Keratinocyte (primary cell): ENCODE measurements around the gene ZFPM1. TPM values are rescaled to one million over a fixed set of nuclear protein-coding genes. Genes with fewer than 3 reads are reported as not detected.

Source experiments
- DNase-seq: peaks from one replicate; pipeline ENCODE4 v3.0.0-alpha.2; 2011; ENCODE audit warnings: low read depth, missing footprints, low spot score
- FAIRE-seq: peaks from 2 replicates; lab custom pipeline; 2011; peaks lifted over from hg19 to GRCh38; lab: Jason Lieb, UNC
- H2AFZ ChIP-seq: 2 replicates; pipeline ENCODE4 v1.6.0; 2012; ENCODE audit warnings: low read length, control low read depth, inconsistent platforms; ENCODE audit not compliant: control insufficient read depth
- H3K27ac ChIP-seq: 2 replicates; pipeline ENCODE4 v1.5.1; 2011; ENCODE audit warnings: low read length; ENCODE audit not compliant: control insufficient read depth, insufficient read depth
- H3K27me3 ChIP-seq: 3 replicates; pipeline ENCODE4 v1.6.0; 2011; ENCODE audit warnings: low read length; ENCODE audit not compliant: control insufficient read depth, insufficient read depth; ENCODE audit errors: extremely low read depth
- H3K36me3 ChIP-seq, 2 experiments: 2 replicates in 1 of 2; 3 replicates in 1 of 2; pipeline ENCODE4 v1.5.1; 2011; ENCODE audit warnings: low read length in 2 of 2, mild to moderate bottlenecking in 1 of 2; ENCODE audit not compliant: control insufficient read depth in 2 of 2, insufficient read depth in 2 of 2; ENCODE audit errors: extremely low read depth in 1 of 2
- H3K4me1 ChIP-seq: 3 replicates; pipeline ENCODE4 v1.5.1; 2011; ENCODE audit warnings: low read length; ENCODE audit not compliant: control insufficient read depth, insufficient read depth; ENCODE audit errors: extremely low read depth
- H3K4me2 ChIP-seq: 3 replicates; pipeline ENCODE4 v1.6.0; 2011; ENCODE audit warnings: low read depth, low read length; ENCODE audit not compliant: control insufficient read depth, insufficient read depth; ENCODE audit errors: extremely low read depth
- H3K4me3 ChIP-seq, 3 experiments: fragments of 200-600 bp in 1 of 3; sonication (generic) in 1 of 3; 2 replicates in 2 of 3; 3 replicates in 1 of 3; pipeline ENCODE4 v1.5.1; 2011 to 2016; ENCODE audit warnings: low read length in 3 of 3, mild to moderate bottlenecking in 3 of 3, control low read depth in 2 of 3, inconsistent platforms in 1 of 3, low read depth in 1 of 3, mixed read lengths in 1 of 3, mixed run types in 1 of 3, moderate library complexity in 1 of 3; ENCODE audit not compliant: control insufficient read depth in 2 of 3, insufficient read depth in 2 of 3; ENCODE audit errors: extremely low read depth in 1 of 3
- H3K79me2 ChIP-seq: 2 replicates; pipeline ENCODE4 v1.6.0; 2012; ENCODE audit warnings: low read length; ENCODE audit not compliant: control insufficient read depth, insufficient read depth
- H3K9ac ChIP-seq: 3 replicates; pipeline ENCODE4 v1.6.0; 2011; ENCODE audit warnings: low read length; ENCODE audit not compliant: control insufficient read depth, insufficient read depth; ENCODE audit errors: extremely low read depth
- H3K9me1 ChIP-seq: 3 replicates; pipeline ENCODE4 v1.6.0; 2011; ENCODE audit warnings: low read length; ENCODE audit not compliant: control insufficient read depth, insufficient read depth; ENCODE audit errors: extremely low read depth
- H3K9me3 ChIP-seq: 2 replicates; pipeline ENCODE4 v1.5.1; 2012; ENCODE audit warnings: low read depth, low read length; ENCODE audit not compliant: control insufficient read depth
- H4K20me1 ChIP-seq: 3 replicates; pipeline ENCODE4 v1.6.0; 2011; ENCODE audit warnings: low read length; ENCODE audit not compliant: control insufficient read depth, insufficient read depth; ENCODE audit errors: extremely low read depth
- EZH2 ChIP-seq: IDR thresholded peaks from one replicate; pipeline ENCODE4 v1.6.1; 2012; ENCODE audit warnings: inconsistent platforms, mild to moderate bottlenecking, low read length, moderate library complexity
- dilution Hi-C: fragments of 300-500 bp; cut with MboI; formaldehyde crosslinking; loops from one replicate; pipeline ENCODE4 v1.7.0; 2020; ENCODE audit warnings: low sequenced_read_pairs; ENCODE audit not compliant: extremely low pct_ligation_motif_present
- polyA plus RNA-seq, 5 experiments: library from polyadenylated mRNA; depleted of rRNA in 3 of 5; stranded (reverse) in 3 of 5; stranded (forward) in 1 of 5; unstranded in 1 of 5; fragments of >200 nt; gene quantifications; 1 replicate in 1 of 5; 2 replicates in 3 of 5; 3 replicates in 1 of 5; pipeline versions ENCODE4 v1.2.1 to v1.2.3, GENCODE V29; 2011 to 2012; ENCODE audit warnings: missing spikeins in 2 of 5, low read depth in 1 of 5, low replicate concordance in 1 of 5
- TF ChIP-seq, protein P1 (sequence below), 3 experiments: IDR thresholded peaks in 1 of 3; conservative IDR thresholded peaks in 1 of 3; optimal IDR thresholded peaks in 1 of 3; 2 replicates in 2 of 3; 3 replicates in 1 of 3; pipeline versions ENCODE3 to v1.5.1; 2011; ENCODE audit warnings: low read length in 3 of 3, mild to moderate bottlenecking in 3 of 3, moderate library complexity in 2 of 3, control low read depth in 1 of 3, inconsistent platforms in 1 of 3; ENCODE audit not compliant: insufficient read depth in 2 of 3; ENCODE audit errors: extremely low read depth in 1 of 3

ZFPM1 gene
- polyA plus RNA-seq, 1 donor (not counting 4 experiments of a cell fraction or from before 2014, with no cell fraction given), result 0.42 TPM

DNA sequence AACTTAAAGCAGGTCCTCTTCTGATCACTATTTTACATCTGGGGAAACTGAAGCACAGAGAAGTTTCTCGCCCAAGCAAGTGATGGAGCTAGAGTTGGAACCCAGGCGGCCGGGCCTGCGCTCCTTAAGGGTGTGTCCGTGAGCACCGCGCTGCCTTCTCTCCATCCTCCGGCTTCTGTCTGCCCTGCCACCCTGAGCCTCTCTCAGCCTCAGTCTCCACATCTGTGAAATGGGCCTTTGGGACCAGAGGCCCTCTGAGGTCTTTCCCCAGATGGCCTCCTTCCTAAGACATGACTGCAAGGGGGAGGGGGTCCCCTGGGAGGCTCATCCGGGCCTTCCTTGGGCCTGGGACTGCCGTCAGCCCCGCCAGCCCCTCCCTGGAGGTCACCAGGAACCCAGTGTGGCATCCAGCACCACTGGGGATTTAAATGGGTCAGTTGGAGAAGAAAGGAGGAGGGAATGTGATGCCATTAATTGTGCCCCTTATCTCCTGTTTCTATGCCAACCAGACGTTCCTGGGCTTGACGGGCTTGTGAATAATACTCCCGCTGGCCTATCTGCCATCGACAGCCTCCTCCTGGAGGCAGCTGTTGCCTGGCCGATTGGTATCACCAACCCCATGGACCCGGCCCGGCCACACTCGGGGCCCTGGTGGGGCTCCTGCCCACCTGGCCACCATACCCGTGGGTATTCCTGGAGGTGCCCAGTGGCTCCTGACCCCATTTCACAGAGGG lies 5.1 kb downstream of the ZFPM1 start:
- H3K79me2 ChIP-seq, result peaks cover 56% of the 10 kb centered on the region
- H4K20me1 ChIP-seq, result peaks cover 27% of the 10 kb centered on the region
- H3K9me3 ChIP-seq, result no peaks in the 10 kb centered on the region
- H3K4me1 ChIP-seq, result peaks cover 16% of the 10 kb centered on the region
- H3K4me3 ChIP-seq, result no peak overlapping the region
- H2AFZ ChIP-seq, result no peak overlapping the region
- FAIRE-seq (no peak), DNase-seq (no peak)
- dilution Hi-C loops, result no loop called here
- H3K9ac ChIP-seq, result no peak overlapping the region
- TF ChIP-seq, protein P1, sequence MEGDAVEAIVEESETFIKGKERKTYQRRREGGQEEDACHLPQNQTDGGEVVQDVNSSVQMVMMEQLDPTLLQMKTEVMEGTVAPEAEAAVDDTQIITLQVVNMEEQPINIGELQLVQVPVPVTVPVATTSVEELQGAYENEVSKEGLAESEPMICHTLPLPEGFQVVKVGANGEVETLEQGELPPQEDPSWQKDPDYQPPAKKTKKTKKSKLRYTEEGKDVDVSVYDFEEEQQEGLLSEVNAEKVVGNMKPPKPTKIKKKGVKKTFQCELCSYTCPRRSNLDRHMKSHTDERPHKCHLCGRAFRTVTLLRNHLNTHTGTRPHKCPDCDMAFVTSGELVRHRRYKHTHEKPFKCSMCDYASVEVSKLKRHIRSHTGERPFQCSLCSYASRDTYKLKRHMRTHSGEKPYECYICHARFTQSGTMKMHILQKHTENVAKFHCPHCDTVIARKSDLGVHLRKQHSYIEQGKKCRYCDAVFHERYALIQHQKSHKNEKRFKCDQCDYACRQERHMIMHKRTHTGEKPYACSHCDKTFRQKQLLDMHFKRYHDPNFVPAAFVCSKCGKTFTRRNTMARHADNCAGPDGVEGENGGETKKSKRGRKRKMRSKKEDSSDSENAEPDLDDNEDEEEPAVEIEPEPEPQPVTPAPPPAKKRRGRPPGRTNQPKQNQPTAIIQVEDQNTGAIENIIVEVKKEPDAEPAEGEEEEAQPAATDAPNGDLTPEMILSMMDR (optimal IDR thresholded peaks at IDR 0.05 in 1 of 3, IDR thresholded peaks at IDR 0.05 in 1 of 3, conservative IDR thresholded peaks at IDR 0.05 in 1 of 3; ENCODE audit: extremely low read depth in 1 of 3, insufficient read depth in 2 of 3, low read length in 3 of 3), result no peak
- TF ChIP-seq EZH2, result no peak
- H3K9me1 ChIP-seq, result no peaks in the 10 kb centered on the region
- no peaks in the 10 kb centered on the region for H3K27me3 ChIP-seq
- H3K27ac ChIP-seq, result no peak overlapping the region
- peaks cover 0 to 2% of the 10 kb centered on the region in 2 experiments for H3K36me3 ChIP-seq
- H3K4me2 ChIP-seq, result no peak overlapping the region

DNA sequence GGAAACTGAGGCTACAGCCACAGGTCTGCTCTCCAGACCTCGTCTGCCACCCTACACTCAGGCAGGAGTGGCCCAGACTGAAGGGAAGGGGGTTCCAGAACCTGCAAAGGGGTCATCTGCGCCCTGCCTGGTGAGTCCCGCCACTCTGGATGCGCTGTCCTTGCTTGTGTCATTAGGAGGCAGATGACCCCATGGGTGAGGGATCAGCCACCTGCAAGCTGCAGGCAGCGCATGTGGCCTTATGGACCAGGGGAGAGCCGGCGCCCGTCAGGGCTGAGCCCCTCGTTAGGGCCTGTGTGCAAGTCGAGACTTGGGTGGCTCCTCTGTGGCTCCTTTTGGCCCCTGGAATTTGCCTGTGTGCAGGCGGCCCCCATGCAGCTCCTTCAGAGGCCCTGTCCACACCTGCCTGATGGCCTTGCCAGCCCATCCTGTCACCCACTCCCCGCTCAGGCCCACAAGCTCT lies 5.7 kb downstream of the ZFPM1 start:
- peaks cover 27% of the 10 kb centered on the region for H4K20me1 ChIP-seq
- H3K79me2 ChIP-seq, result peaks cover 56% of the 10 kb centered on the region
- H3K27ac ChIP-seq, result no peak overlapping the region
- H2AFZ ChIP-seq, result no peak overlapping the region
- DNase-seq, result no peak
- no peak overlapping the region for H3K4me2 ChIP-seq
- H3K4me1 ChIP-seq, result peaks cover 16% of the 10 kb centered on the region
- H3K36me3 ChIP-seq, result peaks cover 0 to 2% of the 10 kb centered on the region in 2 experiments
- no peaks in the 10 kb centered on the region for H3K9me1 ChIP-seq
- no peak overlapping the region for H3K4me3 ChIP-seq
- FAIRE-seq, result no peak
- dilution Hi-C loops, result no loop called here
- no peak overlapping the region for H3K9ac ChIP-seq
- no peak for TF ChIP-seq EZH2
- TF ChIP-seq, protein P1 (optimal IDR thresholded peaks at IDR 0.05 in 1 of 3, IDR thresholded peaks at IDR 0.05 in 1 of 3, conservative IDR thresholded peaks at IDR 0.05 in 1 of 3; ENCODE audit: extremely low read depth in 1 of 3, insufficient read depth in 2 of 3, low read length in 3 of 3), result no peak
- no peaks in the 10 kb centered on the region for H3K27me3 ChIP-seq
- no peaks in the 10 kb centered on the region for H3K9me3 ChIP-seq
